SK-N-SH (cell line): Measurements from ENCODE around the gene SNED1.

Experiments used
- EZH2phosphoT487 ChIP-seq: fragments of 200-600 bp; sonication (generic); IDR thresholded peaks from 2 replicates; pipeline ENCODE4 v1.6.1; 2017; ENCODE audit warnings: low read depth, mixed run types, mild to moderate bottlenecking, antibody characterized with exemption, moderate library complexity, borderline replicate concordance
- RXRA ChIP-seq: IDR thresholded peaks from 2 replicates; pipeline ENCODE4 v1.4.0; 2012; ENCODE audit warnings: low read depth, mild to moderate bottlenecking, borderline replicate concordance
- TF ChIP-seq, protein P1 (sequence below): fragments of 200-600 bp; sonication (generic); IDR thresholded peaks from 2 replicates; pipeline ENCODE4 v1.6.1; 2017; ENCODE audit warnings: antibody characterized with exemption, mild to moderate bottlenecking, moderate library complexity
- TF ChIP-seq, protein P2 (sequence below): IDR thresholded peaks from 2 replicates; pipeline ENCODE4 v1.4.0; 2012; ENCODE audit warnings: low read depth

GRCh38 chr2:241080405-241081189, 82.2 kb downstream of the SNED1 start:
- TF ChIP-seq, protein P1, sequence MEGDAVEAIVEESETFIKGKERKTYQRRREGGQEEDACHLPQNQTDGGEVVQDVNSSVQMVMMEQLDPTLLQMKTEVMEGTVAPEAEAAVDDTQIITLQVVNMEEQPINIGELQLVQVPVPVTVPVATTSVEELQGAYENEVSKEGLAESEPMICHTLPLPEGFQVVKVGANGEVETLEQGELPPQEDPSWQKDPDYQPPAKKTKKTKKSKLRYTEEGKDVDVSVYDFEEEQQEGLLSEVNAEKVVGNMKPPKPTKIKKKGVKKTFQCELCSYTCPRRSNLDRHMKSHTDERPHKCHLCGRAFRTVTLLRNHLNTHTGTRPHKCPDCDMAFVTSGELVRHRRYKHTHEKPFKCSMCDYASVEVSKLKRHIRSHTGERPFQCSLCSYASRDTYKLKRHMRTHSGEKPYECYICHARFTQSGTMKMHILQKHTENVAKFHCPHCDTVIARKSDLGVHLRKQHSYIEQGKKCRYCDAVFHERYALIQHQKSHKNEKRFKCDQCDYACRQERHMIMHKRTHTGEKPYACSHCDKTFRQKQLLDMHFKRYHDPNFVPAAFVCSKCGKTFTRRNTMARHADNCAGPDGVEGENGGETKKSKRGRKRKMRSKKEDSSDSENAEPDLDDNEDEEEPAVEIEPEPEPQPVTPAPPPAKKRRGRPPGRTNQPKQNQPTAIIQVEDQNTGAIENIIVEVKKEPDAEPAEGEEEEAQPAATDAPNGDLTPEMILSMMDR: no peak
- TF ChIP-seq RXRA: no peak
- TF ChIP-seq EZH2phosphoT487: no peak
- TF ChIP-seq, protein P2, sequence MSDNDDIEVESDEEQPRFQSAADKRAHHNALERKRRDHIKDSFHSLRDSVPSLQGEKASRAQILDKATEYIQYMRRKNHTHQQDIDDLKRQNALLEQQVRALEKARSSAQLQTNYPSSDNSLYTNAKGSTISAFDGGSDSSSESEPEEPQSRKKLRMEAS: no peak
